MV-4-11 (cell line): ENCODE measurements around the gene CACNA1C.
"Not testable (repeated sequence)": the region's sequence is repeated elsewhere in the genome, so short reads cannot be mapped to it uniquely, and the experiment has no call there.

Experiments
- DNase-seq: peaks from one replicate; lab custom pipeline; 2025; lab: John Stamatoyannopoulos, UW

The CACNA1C gene

DNA sequence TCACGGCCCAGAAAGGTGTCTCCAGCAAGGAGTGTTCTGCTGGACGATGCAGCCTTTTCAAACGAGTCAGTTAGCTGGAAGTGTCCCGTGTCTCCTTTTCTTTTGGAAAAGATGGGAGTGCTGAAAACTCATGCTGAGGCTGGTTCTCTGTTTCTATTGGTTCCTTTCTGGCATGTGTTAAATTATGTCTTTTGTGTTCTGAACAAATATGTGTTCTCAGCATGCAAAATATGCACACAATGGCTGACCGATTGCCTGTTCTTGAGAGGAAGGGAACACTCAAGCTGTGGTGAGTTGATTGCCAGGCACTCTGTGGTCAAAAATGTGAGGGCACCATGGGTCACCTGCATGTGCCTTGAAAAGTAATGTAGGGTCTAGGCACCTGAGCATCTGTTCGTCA, 181.3 kb downstream of the CACNA1C start:
- no peak for DNase-seq

DNA sequence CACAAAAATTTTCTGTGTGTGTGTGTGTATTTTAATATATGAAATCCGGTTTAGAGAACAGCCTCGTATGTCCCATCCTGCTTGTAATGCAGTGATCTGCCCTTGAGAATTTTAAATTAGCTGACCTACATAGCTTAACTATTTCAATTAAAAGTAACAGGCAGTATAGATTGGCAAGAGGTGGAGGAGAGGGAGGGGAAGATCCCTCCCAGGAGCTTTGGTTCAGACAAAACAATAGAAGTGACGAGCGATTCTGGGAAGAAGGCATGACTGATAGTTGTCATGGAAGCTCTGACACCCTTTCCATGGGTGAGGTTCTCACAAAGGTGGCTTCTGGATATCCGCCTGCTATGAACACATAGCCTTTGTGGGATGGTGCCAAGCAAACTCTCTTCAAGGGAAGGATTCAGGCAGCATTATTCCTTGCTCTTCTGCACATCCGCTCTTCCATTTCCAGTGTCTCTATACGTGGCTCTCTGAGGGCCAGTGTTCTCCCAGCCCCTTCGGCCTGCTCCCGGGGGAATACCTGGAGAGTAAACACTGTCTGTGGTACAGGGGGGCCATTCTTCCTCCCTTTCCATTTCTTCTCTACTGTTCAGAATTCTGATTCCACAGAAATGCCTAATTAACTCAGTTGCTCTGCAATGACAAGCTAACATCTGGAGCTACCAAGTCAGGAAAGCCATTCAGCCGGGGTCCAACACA, 182.0 kb downstream of the CACNA1C start:
- DNase-seq: no peak

DNA sequence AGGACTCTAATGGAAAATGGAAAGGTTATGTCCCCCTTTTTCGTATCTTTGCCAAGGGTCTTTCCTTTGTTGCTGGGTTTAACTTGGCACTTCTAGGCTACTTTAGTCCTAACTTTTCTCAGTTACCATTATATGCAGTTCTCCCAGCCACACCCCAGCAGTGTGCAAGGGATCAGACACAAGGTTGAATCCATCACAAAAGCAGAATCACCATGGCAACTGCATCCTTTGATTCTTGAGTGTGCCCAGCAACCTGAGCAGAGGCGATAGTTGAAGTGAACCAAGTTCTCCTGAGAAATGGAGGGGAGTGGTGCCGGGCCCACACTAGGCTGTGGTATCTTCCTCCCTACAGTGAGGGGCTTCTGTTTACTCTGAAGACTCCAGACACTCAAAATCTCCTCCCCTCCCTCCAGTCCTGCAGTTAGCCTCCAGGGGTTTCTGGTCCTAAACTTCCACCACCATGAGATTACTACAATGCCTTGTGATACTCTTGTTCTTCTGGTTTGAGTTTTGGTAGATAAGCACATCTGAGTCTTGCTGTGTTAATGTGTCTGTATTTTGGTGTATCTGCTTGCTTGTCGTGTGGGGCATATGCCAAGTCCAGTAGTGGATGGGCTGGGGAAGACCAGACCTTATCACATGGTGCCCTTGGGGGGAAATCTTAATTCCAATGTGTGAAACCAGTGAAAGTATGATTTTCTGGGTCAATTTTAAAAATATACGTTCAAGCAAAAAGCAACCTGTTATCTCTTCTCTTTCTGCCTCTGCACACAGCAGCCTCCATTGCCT, 183.9 kb downstream of the CACNA1C start:
- DNase-seq: no peak

DNA sequence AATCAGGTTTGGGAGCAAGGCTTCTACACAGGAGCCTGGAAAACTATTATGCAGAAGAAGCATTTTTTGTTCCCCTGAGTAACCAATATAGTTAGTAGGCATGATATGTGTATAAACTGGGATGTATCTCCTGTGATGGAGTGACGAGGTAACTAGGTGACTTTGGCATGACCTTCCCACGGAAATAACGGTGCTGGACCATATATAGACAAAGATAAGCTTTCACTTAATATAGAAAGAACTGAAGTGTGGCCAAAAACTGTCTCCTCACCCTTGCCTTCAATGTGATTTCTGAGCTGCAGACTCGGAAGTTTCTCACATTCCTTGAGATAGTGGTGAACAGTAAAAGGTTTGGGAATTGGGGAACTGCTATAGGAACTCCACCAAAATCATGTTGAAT, 185.3 kb downstream of the CACNA1C start:
- no peak for DNase-seq

DNA sequence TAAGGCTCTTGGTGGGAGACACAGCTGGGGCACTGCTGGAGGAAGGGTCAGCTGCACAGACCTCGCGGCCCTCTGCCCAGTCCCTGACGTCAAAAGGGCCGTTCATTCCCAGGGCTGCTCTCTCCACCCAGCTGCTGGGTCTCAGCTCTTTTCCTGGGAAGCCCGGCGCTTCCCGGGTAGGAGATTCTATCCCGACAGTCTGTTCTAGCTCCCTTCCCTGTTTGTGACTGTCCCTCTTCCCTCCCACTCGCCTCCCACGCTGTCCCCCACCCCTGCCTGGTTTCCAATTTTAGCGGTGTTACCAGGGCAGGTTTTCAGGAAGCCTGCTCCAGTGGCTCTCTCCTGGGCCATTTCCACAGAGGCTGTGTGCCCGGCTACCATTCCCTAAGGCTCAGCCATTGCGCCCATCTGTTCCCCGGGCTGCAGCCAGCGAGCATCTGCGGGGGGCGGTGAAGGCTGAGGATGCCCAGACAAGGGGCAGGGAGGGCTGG, 186.6 kb downstream of the CACNA1C start:
- DNase-seq: no peak

DNA sequence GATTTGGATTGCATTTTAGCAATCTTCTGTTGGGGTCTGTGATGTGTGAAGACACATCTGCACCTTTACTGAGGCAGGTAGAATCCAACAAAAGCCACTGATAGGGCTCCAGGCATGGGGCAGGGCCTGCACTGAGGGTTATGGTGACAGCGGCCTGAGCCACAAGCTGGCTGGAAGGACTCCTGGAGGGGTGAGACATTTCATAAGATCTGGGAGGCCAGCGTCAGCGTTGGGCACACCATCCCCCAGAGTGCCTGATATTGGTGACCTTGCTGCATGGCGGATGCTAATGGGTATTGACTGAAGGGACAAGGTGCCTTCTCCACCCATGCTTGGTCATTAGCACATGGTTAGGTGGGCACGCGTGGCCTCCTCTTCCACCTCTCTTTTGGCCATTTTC, 187.6 kb downstream of the CACNA1C start:
- DNase-seq: no peak

DNA sequence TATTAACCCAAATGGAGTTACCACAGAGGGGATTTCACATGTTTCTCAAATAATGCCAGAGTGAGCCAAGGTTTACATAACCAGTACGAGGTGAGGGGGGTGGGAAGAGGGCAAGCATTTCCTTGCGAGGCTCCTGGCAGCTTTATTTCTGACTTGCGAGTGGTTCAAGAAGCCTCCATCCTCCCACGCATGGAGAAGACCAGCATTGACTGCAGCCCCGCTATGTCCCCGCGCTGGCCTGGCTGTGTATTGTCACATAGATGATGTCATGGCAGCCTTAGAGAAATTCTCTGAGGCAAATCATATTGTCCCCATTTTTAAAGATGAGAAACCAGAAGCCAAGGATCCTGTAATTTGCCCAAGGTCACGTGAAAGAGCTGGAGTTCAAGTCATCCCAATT, 188.2 kb downstream of the CACNA1C start:
- no peak for DNase-seq

DNA sequence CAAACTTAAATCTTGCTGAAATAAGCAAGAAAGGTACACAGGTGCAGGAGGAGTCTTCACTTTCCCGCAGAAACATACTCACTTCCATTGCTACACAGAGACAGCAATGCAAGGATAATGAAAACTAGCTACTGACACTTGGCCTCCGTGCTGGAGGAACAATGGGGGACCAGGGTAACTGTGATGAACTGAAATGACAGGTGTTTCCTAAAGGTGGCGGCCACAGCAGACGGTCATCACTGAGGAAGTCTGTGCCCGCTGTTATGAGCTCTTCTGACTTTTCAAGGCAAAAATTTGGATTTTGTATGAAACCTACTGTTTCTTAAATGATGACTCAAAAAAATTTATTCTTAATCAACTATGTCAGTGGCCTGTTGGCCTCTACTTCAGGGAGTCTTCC, 189.4 kb downstream of the CACNA1C start:
- DNase-seq: no peak

DNA sequence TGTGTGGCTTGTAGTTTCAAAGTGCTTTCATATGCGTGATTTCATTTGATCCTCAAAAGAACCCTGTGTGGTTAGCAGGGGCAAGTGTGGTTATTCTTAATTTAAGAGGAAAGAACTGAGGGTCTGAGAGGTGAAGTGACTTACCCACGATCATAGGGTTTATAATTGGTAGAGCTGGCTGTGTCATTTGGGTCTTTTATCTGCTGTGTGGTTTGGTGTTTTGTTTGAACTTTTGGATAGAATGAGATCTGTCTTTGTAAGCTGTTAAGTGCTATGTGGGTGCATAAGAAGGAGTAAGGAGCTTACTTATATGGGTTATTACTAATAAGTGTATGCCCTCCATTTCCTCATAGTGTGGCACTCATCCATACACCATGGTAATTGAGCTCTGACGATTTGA, 190.0 kb downstream of the CACNA1C start:
- no peak for DNase-seq

DNA sequence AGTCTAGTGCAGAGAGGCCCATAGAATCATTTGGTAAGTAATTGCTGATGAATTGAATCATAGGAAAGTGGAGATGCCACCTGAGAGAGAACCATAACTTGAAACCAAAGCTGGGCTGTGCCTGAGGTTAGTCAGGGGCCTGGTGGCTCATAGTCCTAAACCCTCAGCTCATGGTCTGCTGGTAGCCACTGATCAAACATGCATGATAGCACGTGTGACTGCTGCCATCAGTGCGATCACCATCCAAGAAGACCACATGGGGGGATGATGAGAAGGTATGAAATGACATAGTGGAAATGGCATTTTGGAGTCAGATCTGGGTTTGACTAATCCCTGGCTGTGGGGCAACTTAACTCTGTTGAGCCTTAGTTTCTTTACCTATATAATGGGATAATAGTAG, 190.5 kb downstream of the CACNA1C start:
- no peak for DNase-seq

DNA sequence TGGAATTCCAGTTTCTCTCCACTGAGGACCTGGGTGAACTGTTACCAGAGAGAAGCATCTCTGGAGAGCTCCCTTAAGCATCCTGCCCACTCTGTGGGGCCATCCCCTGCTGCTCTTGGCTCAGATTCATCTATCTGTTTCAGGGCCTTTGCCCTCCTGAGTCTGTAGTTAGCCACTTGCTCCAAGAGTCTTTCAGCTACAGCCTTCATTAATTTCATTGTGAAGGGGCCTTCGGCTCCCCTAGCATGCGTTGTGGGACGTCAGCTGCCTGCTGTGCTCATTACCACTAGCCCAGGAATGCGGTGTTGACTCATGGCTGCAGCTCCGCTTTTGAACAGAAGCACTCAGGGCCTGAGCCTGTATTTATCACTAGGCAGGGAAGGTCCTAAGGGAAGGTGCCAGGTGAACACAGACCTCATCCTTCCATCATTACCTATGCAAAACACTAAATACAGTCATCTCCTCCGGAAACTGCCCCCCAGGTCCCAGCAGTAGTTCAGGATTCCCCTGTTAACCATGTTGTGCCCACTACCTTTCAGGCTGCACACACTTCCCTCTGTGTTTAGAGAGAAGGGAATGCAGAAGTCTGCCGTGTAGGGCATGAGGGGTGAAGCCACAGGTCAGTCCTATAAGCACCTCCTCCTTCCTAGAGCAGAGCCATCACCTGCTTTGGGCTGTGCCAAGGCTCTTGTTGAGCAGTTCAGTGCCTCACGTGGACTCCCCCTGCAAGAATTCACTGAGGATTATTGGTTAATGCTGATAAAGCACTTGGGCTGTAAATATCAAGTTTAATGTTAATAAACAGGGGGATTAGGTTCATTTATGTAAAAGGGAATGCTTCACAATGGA, 191.4 kb downstream of the CACNA1C start:
- no peak for DNase-seq

DNA sequence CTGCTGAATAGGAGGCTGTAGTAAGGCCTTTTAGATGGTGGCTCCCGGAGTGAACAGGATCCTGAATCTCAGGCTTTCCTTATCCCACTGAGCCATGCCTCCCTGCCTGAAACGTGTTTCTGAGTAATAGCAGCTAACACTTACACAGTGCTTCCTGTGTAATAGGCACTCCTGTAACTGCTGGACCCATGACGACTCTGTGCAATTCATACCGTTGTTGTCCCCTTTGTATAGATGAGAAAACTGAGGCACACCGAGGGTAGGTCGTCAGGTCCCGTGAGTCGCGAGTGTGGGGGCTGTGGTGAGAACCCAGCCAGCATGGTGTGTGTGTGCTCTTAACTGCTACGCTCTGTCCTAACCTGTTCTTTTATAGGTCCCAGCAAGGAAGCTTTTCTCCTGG, 193.6 kb downstream of the CACNA1C start:
- DNase-seq: no peak

DNA sequence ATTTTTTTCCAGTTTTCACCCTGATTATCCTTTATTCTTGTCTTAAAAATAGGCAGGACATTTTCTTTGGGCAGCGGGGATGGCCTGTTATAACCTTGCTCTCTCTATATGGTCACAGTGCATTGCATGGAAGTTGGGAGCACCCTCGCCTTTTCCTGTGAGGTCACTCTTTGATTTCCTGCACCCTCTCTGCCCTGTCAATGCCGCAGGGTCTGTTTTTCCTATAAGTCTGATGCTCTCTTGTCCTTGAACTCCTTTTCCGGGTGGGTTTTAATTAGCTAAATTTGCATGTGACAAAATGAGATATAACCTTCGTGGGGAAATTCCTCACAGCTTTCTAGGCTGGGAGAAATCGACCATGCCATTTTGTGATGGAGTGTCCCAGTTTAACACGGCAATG, 194.3 kb downstream of the CACNA1C start:
- no peak for DNase-seq

DNA sequence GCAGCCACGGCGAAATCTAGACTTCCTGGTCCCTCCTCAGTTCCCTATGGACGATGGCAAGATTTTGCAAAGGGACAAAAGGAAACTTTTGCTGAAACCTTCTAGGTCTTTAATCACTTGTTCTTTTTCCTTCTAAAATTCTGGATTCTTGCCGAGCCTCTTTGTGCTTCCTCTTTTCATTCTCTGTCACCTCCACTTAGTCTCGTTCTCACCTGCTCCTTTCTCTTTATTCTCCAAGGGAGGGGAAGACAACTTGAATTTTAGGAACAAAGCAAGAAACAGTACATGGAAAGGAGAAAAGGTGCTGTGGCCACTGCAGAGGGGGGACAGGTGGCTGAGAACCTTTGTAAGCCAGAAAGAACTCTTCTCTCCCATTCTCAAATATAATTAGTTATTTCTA, 194.8 kb downstream of the CACNA1C start:
- no peak for DNase-seq

DNA sequence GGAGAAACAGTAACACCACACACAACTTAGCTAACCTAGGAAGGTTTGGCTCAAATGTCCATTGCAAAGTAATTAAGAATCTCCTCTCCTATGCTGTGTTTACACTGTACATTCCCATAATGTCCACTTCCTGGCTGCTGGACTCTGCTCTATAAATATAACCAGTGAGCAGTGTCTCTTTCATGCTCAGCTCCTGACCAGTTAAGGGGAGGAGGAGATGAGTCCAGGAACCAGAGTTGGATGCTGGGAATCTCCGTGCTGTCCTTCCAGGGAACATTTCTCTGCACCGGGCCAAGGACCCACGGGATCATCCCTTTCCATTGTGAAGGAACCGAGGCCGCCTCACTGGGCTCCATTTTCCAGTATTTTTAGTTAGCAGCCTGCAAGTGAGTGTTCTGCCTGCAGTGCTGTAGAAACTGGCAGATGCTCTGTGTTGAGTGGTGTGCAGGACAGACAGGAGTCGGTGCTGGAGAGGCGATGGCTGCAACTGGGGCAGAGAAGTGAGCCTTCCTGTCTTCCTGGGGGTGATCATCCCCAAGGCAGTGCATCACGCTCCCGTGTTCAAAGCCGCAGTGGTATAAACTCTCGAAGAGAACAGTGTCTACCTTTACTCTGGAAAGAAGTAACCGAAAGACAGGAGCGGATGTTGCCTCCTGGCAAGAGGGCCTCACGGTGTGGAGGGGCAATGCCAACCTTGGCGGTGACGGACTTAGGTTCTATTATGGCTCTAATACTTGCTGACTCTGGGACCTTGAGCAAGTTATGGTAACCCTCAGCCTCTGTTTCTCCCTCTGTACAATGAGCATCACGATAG, 195.5 kb downstream of the CACNA1C start:
- DNase-seq: no peak

DNA sequence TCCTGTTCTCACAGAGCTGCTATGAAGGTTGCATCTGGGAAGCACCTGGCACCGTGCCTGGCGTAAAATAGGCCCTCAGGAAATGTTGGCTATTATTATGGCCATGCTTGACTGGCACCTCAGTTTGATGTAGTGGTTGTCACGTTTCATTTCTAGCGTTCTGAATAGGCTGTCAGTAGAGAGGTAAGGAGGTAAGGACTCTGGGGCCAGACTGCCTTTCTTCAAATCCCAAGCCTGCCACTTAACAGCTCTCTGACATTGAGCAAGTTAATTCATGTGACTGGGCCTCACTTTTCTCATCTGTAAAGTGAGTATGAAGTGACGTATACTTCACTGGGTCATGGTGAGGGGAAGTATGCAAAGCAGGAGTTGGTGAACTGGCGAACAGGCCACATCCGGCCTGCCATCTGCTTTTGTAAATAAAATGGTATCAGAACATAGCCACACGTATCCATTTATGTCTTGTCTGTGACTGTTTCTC, 196.2 kb downstream of the CACNA1C start:
- no peak for DNase-seq

DNA sequence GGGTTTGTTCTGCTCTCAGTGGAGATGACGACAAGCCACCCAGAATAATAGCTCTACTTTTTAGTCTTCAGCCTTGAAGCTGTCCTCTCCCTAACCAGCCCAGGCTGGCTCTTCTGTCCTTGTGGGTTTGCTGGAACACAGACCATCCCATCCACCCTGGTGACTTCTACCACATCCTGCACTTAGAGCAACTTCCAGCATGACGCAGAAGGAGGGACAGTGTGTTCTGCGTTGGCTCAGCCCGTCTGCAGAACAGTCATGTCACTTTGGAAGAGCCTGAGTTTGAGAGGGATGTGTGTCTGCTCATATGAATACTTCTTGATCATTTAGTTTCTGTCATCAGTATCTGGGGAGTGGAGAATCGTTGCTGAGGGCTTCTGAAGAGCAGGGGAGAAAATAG, 198.0 kb downstream of the CACNA1C start:
- no peak for DNase-seq

DNA sequence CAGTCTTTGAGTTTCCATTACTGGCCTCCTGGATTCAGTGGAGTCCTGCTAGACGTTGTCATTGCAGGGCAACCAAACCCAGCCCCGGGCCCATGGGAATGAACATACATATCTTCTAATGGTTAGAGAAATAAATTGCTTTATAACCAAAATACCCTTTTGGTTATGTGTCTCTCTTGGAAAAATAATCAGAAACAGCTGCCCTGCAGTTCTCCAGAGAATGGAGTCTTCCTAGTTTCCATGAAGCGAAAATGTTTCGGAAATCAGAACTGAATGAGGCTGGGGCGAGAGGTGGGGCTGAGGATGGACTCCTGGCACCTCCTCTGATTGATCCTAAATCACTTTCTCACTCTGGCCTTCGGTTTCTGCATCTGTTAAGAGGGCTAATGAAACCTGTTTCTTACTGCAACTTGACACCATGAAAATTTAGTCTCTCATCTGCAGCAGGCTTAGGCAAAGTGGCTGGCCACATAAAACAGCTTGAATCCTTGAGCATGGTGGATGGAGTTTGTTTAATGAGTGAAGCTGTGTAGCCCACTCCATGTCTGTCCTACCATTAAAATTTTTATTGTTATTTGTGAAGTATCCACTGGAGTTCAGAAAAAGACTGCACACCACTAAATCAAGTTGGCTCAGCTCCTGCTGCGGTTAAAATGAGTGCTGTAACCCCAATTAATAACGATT, 198.9 kb downstream of the CACNA1C start:
- DNase-seq: no peak

DNA sequence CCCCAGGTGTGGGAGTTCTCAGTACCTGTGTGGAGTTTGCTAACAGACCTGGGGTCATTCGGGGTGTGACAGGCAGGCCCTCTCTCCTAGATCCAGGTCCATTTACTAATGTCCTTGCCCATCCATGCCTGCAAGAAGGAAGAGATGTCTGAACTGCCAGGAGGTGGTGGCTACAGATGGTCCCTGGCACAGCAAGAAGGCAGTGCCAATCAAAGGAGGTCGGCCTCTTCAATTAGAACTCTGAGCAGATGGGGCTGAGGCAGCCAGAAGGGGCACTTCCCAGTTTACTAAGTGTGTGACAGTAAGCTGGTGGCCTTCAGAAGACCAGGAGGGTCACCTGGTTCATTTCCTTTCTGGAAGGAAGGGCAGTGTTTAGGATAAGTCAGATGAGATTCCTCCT, 202.5 kb downstream of the CACNA1C start:
- DNase-seq: no peak

DNA sequence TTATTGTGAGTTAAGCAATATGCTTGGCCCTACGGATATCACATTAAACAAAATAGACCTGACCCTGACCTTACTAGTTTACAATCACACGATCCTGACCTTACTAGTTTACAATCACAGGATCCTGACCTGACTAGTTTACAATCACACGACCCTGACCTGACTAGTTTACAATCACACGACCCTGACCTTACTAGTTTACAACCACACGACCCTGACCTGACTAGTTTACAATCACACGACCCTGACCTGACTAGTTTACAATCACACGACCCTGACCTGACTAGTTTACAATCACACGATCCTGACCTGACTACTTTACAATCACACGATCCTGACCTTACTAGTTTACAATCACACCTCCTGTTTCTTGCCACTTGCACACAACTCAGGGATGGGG, 202.9 kb downstream of the CACNA1C start:
- not testable (repeated sequence) for DNase-seq

DNA sequence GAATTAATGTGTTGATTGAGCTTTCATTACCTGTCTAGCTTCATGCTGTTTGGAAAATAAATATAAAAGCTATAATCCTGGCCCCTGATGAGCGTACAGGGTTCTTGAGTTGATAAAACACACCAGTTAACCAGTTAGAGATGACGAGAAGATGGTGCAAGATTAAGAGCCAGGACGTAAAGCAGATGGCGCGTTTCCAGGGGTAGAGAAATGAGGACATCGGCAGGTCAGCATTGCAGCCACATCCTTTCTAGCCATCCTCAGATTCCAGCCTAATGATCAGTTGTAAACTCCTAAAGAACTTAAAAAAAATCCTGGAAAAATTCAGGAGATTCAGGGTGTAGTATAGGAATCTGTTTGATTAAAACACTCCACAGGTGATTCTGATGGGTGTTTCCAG, 203.7 kb downstream of the CACNA1C start:
- DNase-seq: no peak
